SH-SY5Y (cell line): ENCODE measurements around the gene HMCN1.

ENCODE experiments used
- GATA2 ChIP-seq: IDR thresholded peaks from 2 replicates; pipeline ENCODE4 v1.6.1; 2011; ENCODE audit warnings: mild to moderate bottlenecking, low read depth, low read length
- GATA3 ChIP-seq: IDR thresholded peaks from 2 replicates; pipeline ENCODE4 v1.6.1; 2011; ENCODE audit warnings: low read depth, mild to moderate bottlenecking, low read length, moderate library complexity

HMCN1 gene

DNA sequence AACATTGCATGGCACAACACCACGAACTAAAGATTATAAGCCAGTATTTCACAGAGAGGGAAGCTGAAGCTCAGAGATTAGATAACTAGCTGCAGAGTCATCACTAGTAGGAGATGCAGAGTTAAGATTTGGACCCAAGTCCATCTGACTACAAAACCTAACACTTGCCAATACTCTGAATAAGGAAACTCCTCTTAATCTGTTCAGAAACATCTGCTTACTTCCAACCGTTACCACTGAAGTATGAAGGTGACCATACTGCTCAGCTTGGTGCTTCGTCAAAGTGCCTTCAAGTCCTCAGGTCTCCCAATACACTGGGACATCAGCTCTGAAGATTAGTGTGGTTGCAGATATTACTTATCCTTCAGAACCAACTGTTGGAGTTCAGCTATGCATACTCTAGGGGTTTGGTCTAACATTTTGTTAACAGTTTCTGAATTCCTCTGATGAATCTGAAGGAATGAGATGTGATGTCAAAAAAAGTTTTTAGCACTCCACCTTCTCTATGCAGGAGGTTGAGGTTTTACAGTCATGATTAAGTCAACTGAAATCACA is 461.3 kb downstream of the HMCN1 start:
- TF ChIP-seq GATA3 (no peak), GATA2 (no peak)

DNA sequence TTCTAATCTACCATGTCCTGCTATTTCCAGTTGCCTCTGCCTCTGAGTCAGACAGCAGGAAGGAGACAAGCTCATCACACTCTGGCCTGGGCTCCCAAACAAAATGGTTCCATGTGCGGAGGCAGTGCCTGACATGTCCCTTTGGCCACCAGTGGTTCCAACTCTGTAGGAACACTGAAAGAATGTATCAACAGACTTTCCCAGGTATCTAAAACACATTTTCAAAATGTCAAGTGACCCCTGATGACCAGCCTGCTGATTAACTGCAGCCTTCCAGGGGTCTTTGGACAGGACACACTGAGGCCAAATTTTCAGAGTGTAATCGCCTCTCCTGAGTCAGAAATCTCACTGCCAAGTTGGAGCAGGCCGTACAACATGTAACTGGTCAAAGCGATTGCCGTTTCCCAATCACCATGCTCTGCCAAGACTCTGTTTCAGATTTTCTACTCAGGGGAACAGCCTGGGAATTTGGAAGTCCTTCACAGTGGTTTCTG is 468.1 kb downstream of the HMCN1 start:
- no peak for TF ChIP-seq GATA3
- TF ChIP-seq GATA2: no peak

DNA sequence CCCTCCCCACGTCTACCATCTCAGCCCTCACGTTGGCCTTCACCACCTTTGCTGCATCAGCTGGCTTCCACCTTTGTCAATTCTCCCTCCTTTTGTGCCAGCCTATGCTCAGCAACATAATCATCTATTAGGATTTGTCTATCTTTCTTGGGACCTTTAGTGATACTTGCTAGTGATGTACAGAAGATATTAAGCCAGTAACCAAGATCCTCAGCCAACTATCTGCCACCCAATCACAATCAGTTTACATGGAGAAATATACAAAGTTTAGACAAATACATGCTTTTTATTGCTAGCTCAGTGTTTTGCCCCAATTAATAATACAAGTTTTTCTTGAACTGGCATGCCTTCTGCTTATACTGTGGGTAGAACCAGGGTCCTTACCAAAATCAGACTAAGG is 468.6 kb downstream of the HMCN1 start:
- no peak for TF ChIP-seq GATA2
- TF ChIP-seq GATA3: no peak

DNA sequence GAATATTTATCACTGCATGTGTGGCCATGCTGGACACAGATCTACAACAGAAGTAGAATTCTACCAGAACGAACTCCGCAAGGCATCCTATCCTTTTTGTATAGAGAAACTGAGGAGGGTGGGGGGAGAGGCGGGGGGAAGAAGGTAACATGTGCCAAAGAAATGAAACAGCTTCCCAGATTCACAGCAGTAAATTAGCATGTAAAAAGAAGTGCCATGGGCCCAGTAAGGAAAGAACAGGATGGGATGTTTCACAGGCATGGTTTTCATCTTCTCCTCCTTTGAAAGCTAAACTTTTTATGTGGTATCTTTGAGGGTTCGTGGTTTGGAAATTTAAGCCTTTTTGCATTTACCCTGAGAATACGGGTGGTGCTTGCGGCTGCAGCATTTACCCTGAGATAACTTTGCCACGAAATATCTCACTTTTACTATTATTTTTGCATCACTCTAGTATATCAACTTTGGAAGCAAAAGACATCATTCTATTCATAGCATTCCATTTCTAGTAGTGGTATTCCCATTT is 471.9 kb downstream of the HMCN1 start:
- no peak for TF ChIP-seq GATA2
- TF ChIP-seq GATA3: no peak

DNA sequence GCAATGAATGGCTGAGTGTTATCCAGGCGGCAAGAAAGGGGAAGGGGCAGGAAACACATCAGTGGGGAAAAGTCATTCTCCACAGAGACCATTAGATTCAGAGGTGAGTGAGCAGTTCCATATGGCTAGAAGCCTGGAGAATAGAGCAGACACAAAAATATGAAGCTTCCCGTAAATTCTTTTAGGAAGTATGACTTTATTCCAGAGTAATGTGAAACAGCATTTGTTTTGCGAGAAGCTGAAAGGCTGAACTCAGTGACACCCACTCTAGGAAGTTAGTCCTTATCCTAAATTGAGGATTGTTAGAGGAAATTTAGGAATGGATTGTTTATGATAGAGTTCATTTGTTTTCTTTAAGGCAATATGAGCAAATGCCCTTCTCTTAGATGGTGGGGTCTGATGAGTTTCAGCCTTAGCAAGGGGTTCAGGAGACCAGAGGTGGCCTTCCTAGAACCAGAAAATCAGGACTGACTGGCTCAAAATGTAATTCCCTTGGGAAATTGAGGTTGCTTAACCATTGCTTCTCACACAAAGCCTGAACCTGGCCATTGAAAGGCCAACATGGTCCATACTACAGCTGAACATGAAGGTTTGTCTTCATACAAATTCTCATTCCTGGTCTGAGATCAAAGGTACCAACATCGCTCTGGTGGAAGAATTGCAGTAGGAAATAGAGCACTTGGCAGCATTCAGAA is 473.3 kb downstream of the HMCN1 start:
- TF ChIP-seq GATA3: no peak

DNA sequence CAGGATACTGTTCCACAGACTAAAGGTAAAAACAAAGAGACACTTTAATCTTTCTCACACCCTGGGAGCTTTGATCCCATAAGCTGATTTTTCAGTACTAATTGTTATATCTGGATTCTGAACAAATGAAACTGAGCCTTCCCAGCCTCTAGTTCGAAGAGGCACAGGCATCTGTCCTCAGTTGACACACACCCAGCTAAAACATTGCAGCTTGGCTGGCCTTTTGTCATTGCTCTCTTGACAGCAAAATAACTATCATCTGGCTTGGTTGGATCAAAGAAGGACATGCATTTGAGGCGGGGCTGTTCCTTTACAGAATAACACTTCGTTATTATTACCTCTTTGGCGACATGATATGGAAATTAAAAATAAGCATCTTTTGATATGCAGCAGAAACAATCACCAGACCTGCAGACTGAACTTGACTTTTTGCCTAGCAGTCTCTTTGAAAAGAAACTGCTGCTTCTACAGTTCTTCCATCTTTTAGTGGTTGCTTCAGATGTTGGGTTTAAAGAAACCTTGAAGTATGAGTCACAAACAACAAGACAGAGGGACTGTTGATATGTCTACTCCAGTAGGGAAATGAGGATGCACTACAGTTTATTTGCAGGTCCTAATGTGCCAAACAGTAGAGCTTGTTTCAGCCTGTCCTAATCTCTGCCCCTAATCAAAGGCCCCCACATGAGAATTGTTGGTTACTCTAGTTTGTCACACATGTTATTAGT is 474.4 kb downstream of the HMCN1 start:
- TF ChIP-seq GATA2 (no peak), GATA3 (no peak)

DNA sequence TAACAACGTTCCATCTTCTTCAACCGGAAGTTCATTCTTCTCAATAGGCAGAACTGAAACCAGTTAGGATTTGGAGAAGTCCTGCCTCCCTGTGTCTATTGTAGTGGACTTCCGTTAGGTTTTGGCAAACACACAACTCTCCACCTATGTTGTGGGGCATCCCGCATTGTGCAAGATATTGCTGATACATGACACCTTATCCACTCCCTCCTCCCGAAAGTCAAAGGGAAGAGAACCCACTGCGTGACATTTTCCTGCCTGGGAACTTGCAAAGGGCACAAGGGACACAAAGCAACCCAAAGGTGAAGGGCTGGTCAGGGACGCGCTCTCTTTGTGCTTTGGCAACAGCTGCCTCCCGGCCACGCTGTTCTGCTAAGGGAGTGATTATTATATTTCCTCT is 476.1 kb downstream of the HMCN1 start:
- TF ChIP-seq GATA3 (no peak), GATA2 (no peak)

DNA sequence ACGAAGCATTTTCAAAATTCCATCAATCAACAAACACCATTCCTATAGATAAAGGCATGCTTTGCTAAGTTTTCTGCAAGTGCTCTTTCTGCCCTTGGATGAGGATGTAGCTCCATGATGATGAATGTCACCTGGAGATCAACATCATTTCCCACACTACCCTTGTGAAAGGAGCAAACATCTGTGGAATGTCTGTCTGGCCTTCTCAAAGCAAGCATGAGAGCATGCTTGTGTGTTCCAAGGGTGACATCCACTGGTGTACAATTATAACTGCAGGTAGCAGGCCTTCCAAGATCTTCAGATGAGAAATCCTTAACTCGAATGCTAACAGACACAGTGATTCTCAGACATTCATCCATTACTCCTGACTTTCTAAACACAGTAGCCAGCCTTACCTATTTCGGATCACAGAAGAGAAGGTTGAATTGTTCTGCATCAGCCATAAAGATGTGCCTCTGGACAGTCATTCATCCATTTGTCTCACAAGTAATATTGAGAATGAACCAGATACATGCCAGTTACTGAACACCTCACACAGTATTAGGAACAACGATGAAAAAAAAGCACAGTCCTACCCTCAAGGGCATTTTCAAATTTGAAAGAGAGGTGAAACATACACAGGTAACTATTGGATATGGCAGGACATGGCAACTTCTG is 478.5 kb downstream of the HMCN1 start:
- TF ChIP-seq GATA3: no peak

DNA sequence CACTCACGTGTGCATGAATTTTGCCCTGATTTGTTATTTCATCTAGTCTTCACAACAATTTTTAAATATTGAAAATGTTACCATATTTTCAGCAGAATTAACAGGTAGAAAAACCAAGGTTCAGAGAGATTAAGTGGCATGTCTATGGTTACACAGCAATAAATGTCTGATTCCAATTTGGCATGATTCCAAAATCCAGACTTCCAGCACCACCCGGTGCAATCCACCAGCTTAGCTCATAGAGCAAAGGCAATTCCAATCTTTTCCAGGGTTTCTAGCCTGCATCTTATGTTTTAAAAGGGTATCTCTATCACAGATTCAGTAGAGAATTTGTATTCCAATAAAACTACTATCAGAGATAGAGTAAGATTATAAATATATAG is 479.0 kb downstream of the HMCN1 start:
- TF ChIP-seq GATA3 (no peak), GATA2 (no peak)

DNA sequence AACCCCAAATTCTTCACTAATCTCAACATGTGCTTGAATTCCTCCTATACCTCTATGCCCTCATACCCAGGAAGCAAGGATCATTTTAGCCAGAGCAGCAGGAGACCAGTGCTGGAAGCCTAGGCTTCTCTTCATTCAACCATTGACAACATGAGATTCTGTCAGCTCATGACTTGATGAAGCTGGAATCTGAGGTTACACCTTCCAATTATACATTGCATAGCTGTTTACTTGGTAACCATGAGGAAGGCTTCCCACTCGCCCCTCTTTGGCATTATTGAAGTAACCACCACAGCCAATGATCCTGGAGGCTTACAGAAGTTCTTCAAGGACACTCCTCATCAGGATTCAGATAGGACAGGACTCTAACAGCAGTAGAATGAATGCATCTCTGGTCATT is 480.6 kb downstream of the HMCN1 start:
- no peak for TF ChIP-seq GATA3
- no peak for TF ChIP-seq GATA2

DNA sequence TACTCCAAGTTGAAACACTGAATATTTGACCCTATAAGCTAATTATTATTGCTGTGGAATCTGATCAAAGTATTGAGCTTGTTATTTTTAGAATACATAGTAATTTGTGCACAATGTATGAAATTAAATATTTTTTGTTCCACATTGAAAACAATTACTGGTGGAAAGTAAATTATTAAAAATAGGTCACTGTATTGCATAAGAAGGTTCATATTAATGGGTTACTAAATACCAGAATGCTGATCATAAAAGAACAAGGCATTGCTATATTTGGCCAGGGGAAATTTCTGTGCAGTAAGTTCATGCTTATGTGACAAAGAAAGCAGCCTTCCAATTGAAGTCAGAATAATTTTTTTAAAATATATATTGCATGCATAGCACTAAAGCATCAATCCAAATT is 481.4 kb downstream of the HMCN1 start:
- TF ChIP-seq GATA3 (no peak), GATA2 (no peak)

DNA sequence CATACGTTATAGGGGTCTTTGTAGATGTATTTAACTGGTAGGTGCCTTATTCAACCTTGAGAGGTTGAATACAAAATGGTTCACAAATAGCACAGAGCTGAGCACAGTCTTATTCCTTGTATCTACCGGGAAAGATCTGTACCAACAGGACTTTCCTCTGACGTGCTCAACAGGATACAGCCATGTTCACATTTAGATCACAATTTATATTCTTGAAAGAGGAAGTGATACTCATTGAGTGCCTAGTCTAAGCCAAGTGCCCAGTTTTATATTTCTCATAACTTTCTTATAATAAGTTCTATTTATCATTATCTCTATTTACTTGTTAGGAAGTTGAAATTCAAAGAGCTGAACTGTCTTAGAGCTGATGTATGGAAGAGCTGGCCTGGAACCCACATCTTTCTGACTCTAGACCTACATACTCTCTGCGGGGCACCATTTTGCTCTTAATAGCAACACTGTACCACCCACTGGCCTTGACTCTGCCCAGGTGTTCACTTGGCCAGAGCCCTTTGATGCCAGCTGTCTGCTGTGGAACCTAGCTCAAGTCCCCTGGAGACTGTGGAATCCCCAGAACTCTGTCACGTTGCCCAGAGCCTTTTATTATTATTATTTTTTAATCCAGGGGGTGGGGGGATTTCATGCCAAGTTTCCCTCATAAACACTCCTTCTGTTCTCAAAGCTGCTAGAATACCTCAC is 484.6 kb downstream of the HMCN1 start:
- no peak for TF ChIP-seq GATA3
- no peak for TF ChIP-seq GATA2

DNA sequence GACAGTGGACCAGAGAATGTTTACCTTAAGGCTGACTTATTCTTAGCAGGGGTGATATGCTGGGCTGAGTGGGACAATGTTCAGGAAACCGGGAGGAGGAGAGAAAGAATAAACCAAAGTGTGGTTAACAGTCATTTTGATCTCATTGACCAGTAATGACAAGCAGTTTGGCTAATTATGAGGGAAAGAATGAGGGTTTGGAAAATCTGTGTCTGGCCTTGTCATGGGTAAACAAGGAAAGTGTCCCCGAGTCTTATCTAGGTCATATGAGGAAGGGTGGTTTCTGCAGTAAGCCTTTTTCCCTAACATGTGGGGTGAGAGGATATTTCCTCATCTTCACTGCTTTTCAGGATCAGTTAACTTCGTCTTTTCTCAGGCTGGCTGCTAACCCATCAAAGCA is 485.9 kb downstream of the HMCN1 start:
- TF ChIP-seq GATA2 (no peak), GATA3 (no peak)

DNA sequence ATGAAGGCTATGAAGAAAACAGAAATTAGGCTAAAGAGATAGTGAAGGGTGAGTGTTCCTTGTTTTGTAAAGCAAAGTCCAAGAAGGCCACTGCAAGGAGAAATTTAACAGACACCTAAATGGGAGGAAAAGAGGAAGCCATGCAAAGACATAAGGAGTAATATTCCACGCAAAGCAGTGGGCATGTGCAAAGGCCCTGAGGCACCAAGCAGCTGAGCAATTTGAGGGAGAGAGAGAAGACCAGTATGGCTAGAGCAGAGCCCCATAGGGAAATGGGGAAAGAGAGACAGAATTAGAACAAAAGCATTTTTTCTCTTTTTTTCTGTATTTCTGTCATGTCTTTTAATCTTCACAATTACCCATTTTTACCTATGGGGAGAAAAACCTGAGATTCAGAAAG is 486.7 kb downstream of the HMCN1 start:
- TF ChIP-seq GATA2 (no peak), GATA3 (no peak)

DNA sequence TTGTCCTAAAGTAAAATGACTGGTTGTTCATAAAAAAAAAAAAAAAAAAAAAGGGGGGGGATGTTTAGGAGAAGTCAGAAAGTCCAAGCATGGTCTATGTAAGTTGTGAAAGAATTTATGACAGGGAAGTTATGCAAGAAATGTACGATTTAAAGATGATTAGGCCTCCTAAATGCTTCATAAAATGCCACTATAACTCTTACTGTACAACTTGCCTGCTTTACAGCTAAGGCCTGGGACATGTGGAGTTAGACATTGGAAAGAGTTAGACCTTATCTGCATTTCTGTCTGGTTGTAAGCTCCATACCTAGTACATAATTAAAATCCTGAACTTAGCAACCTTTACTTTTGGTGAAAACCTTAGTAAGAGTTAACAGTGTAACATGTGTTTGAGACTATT is 490.9 kb downstream of the HMCN1 start:
- no peak for TF ChIP-seq GATA2
- no peak for TF ChIP-seq GATA3
